Right kidney (tissue), 1 donor: Measurements from ENCODE around the gene TLCD2.
A peak's percentile ranks its signal among the peaks of the same experiment; 100 is the strongest.
"Not testable (repeated sequence)": the region's sequence is repeated elsewhere in the genome, so short reads cannot be mapped to it uniquely, and the experiment has no call there.

Experiments used
- DNase-seq: peaks from one replicate; pipeline ENCODE4 v3.0.0-alpha.2; 2016

Gene TLCD2

GRCh38 chr17:1688405-1688804 is 21.8 kb downstream of the TLCD2 start:
- DNase-seq: not testable (repeated sequence)

GRCh38 chr17:1686086-1686485 is 24.1 kb downstream of the TLCD2 start:
- DNase-seq: no peak

GRCh38 chr17:1684378-1685189 is 25.6 kb downstream of the TLCD2 start, which contains the start of gene PRPF8:
TSS of gene PRPF8 (minus strand) at chr17:1684867. CDS start at chr17:1684571, 296 bp downstream.
- DNase-seq: peak; percentile 98

GRCh38 chr17:1683459-1683858 is 26.7 kb downstream of the TLCD2 start:
- DNase-seq: no peak

- no peak for DNase-seq
Measured at GRCh38 chr17:1676401-1676800, 33.8 kb downstream of the TLCD2 start.

- DNase-seq: no peak
Measured at GRCh38 chr17:1673041-1673785, 37.0 kb downstream of the TLCD2 start.

- not testable (repeated sequence) for DNase-seq
Measured at GRCh38 chr17:1663934-1664333, 46.2 kb downstream of the TLCD2 start.

- DNase-seq: no peak
Measured at GRCh38 chr17:1661045-1661444, 49.1 kb downstream of the TLCD2 start.

GRCh38 chr17:1658100-1658499 is 52.1 kb downstream of the TLCD2 start:
- DNase-seq: no peak

- no peak for DNase-seq
Measured at GRCh38 chr17:1653735-1654134, 56.4 kb downstream of the TLCD2 start.

- not testable (repeated sequence) for DNase-seq
Measured at GRCh38 chr17:1652794-1653193, 57.4 kb downstream of the TLCD2 start.
